22Rv1 (cell line): ENCODE results near the gene DTX4.

Source experiments
- ZFX ChIP-seq: fragments of 450-650 bp; IDR thresholded peaks from 2 replicates; pipeline ENCODE4 v1.6.1; 2017; ENCODE audit warnings: antibody characterized with exemption, borderline replicate concordance
- TF ChIP-seq, protein P1 (sequence below): fragments of 450-650 bp; IDR thresholded peaks from 2 replicates; pipeline ENCODE4 v1.5.1; 2017; ENCODE audit warnings: mild to moderate bottlenecking

DNA sequence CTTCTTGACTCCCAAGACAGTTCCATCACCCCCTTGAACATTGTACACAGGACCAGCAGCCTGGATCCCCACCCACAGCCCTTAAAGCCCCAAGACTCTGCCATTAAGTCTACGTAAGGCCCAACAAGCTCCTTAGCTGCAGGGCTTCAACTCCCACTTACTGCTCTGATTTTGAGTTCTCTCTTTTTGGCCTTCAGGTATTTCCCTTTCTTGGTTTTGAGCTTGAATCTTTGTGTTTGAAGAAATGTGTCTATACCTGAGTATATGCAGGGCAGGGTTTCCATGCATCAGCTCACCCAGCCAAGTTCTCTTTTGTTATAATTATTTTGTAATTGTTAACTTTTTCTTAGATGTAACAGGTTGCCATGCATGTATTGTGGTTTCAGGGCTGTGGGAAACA is 51.2 kb downstream of the DTX4 start:
- TF ChIP-seq, protein P1, sequence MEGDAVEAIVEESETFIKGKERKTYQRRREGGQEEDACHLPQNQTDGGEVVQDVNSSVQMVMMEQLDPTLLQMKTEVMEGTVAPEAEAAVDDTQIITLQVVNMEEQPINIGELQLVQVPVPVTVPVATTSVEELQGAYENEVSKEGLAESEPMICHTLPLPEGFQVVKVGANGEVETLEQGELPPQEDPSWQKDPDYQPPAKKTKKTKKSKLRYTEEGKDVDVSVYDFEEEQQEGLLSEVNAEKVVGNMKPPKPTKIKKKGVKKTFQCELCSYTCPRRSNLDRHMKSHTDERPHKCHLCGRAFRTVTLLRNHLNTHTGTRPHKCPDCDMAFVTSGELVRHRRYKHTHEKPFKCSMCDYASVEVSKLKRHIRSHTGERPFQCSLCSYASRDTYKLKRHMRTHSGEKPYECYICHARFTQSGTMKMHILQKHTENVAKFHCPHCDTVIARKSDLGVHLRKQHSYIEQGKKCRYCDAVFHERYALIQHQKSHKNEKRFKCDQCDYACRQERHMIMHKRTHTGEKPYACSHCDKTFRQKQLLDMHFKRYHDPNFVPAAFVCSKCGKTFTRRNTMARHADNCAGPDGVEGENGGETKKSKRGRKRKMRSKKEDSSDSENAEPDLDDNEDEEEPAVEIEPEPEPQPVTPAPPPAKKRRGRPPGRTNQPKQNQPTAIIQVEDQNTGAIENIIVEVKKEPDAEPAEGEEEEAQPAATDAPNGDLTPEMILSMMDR, result no peak
- TF ChIP-seq ZFX, result no peak
